Stimulated activated CD8-positive, alpha-beta memory T cell treated with anti-CD3 and anti-CD28 coated beads, Interleukin-15, amount 100 ng/mL, for 1 hour (primary cell): ENCODE measurements around the gene SLFN12L.
A peak's percentile ranks its signal among the peaks of the same experiment; 100 is the strongest.
"Not testable (repeated sequence)": the region's sequence is repeated elsewhere in the genome, so short reads cannot be mapped to it uniquely, and the experiment has no call there.

Experiments used
- DNase-seq: peaks from one replicate; pipeline ENCODE4 v3.0.0-alpha.2; 2020; ENCODE audit warnings: low read depth

SLFN12L gene

GRCh38 chr17:35537601-35538141 lies at the start of gene SLFN12L:
Gene SLFN12L (minus strand): TSS chr17:35537678. CDS start chr17:35522364, 15,314 bp downstream.
- no peak for DNase-seq

GRCh38 chr17:35586569-35587073 lies 49.1 kb upstream of the SLFN12L start:
- no peak for DNase-seq

GRCh38 chr17:35584061-35584460 lies 46.6 kb upstream of the SLFN12L start:
- no peak for DNase-seq

- DNase-seq = no peak
These were observed 41.5 kb upstream of the SLFN12L start for GRCh38 chr17:35578929-35579432.

- peak; percentile 71 for DNase-seq
These were observed 40.9 kb upstream of the SLFN12L start, which contains the start of gene PEX12 for GRCh38 chr17:35578197-35578928. Gene PEX12 (minus strand): TSS chr17:35578571. CDS start chr17:35578021, 550 bp downstream.

- DNase-seq = no peak
These were observed 40.3 kb upstream of the SLFN12L start for GRCh38 chr17:35577830-35578196.

- no peak for DNase-seq
These were observed 38.3 kb upstream of the SLFN12L start for GRCh38 chr17:35575759-35576158.

GRCh38 chr17:35569405-35569804 lies 31.9 kb upstream of the SLFN12L start:
- DNase-seq = no peak

GRCh38 chr17:35568561-35568960 lies 31.1 kb upstream of the SLFN12L start:
- no peak for DNase-seq

- DNase-seq = no peak
These were observed 29.5 kb upstream of the SLFN12L start for GRCh38 chr17:35566968-35567367.

- not testable (repeated sequence) for DNase-seq
These were observed 25.7 kb upstream of the SLFN12L start for GRCh38 chr17:35563181-35563580.

- no peak for DNase-seq
These were observed 23.2 kb upstream of the SLFN12L start, which contains the start of gene SLFN14 for GRCh38 chr17:35560703-35561102. Gene SLFN14 (minus strand): TSS chr17:35560819. CDS start chr17:35558062, 2,757 bp downstream.

GRCh38 chr17:35559495-35560210 lies 22.2 kb upstream of the SLFN12L start:
- no peak for DNase-seq

GRCh38 chr17:35557353-35557752 lies 19.9 kb upstream of the SLFN12L start:
- no peak for DNase-seq

- no peak for DNase-seq
These were observed 18.2 kb upstream of the SLFN12L start for GRCh38 chr17:35555691-35556090.

GRCh38 chr17:35554668-35555067 lies 17.2 kb upstream of the SLFN12L start:
- DNase-seq = no peak

GRCh38 chr17:35553310-35553709 lies 15.8 kb upstream of the SLFN12L start:
- DNase-seq = no peak

GRCh38 chr17:35548978-35549377 lies 11.5 kb upstream of the SLFN12L start:
- DNase-seq = no peak

- no peak for DNase-seq
These were observed 10.8 kb upstream of the SLFN12L start for GRCh38 chr17:35548208-35548810.

- DNase-seq = no peak
These were observed 9.0 kb upstream of the SLFN12L start for GRCh38 chr17:35546487-35546886.

GRCh38 chr17:35545150-35545549 lies 7.7 kb upstream of the SLFN12L start:
- DNase-seq = no peak

- no peak for DNase-seq
These were observed 6.4 kb upstream of the SLFN12L start for GRCh38 chr17:35543856-35544255.
